Measurements from ENCODE around the gene CFH.

DNA sequence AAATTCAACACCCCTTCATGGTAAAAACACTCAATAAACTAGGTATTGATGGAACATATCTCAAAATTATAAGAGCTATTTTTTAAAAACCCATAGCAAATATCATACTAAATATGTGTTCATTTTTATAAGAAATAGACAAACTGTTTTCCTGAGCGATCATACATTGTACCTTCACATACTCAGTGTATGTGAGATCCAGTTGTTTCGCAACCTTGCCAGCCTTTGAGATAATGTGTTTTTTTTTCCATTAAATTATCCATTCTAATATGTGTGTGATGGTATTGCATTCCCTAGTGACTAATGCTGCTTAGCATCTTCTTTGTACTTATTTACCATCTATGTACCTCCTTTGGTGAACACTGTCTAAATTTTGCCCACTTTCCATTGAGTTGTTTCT, 47.1 kb downstream of the CFH start:
- TF ChIP-seq, protein P1, sequence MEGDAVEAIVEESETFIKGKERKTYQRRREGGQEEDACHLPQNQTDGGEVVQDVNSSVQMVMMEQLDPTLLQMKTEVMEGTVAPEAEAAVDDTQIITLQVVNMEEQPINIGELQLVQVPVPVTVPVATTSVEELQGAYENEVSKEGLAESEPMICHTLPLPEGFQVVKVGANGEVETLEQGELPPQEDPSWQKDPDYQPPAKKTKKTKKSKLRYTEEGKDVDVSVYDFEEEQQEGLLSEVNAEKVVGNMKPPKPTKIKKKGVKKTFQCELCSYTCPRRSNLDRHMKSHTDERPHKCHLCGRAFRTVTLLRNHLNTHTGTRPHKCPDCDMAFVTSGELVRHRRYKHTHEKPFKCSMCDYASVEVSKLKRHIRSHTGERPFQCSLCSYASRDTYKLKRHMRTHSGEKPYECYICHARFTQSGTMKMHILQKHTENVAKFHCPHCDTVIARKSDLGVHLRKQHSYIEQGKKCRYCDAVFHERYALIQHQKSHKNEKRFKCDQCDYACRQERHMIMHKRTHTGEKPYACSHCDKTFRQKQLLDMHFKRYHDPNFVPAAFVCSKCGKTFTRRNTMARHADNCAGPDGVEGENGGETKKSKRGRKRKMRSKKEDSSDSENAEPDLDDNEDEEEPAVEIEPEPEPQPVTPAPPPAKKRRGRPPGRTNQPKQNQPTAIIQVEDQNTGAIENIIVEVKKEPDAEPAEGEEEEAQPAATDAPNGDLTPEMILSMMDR (IDR thresholded peaks at IDR 0.05; ENCODE audit: insufficient read depth, low read length) = no peak
- TF ChIP-seq, protein P2, sequence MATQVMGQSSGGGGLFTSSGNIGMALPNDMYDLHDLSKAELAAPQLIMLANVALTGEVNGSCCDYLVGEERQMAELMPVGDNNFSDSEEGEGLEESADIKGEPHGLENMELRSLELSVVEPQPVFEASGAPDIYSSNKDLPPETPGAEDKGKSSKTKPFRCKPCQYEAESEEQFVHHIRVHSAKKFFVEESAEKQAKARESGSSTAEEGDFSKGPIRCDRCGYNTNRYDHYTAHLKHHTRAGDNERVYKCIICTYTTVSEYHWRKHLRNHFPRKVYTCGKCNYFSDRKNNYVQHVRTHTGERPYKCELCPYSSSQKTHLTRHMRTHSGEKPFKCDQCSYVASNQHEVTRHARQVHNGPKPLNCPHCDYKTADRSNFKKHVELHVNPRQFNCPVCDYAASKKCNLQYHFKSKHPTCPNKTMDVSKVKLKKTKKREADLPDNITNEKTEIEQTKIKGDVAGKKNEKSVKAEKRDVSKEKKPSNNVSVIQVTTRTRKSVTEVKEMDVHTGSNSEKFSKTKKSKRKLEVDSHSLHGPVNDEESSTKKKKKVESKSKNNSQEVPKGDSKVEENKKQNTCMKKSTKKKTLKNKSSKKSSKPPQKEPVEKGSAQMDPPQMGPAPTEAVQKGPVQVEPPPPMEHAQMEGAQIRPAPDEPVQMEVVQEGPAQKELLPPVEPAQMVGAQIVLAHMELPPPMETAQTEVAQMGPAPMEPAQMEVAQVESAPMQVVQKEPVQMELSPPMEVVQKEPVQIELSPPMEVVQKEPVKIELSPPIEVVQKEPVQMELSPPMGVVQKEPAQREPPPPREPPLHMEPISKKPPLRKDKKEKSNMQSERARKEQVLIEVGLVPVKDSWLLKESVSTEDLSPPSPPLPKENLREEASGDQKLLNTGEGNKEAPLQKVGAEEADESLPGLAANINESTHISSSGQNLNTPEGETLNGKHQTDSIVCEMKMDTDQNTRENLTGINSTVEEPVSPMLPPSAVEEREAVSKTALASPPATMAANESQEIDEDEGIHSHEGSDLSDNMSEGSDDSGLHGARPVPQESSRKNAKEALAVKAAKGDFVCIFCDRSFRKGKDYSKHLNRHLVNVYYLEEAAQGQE (IDR thresholded peaks at IDR 0.05; ENCODE audit: insufficient replicate concordance, low read depth) = no peak
- no peak for TF ChIP-seq POLR2AphosphoS5 (IDR thresholded peaks at IDR 0.05; ENCODE audit: low read depth)
